Ovary (tissue), 3 donors: ENCODE measurements around the gene CLDN20.

ENCODE experiments used
- CTCF ChIP-seq, 3 donors: fragments of 450-650 bp in 2 of 3; fragments of 200-600 bp in 1 of 3; IDR thresholded peaks; one replicate each; pipeline versions ENCODE4 v1.5.1 to v1.8.0; 2016 to 2022; ENCODE audit warnings: antibody characterized with exemption in 3 of 3, mild to moderate bottlenecking in 1 of 3
- EP300 ChIP-seq: sonication (generic); formaldehyde crosslinking; IDR thresholded peaks from one replicate; pipeline ENCODE4 v1.6.1; 2017; ENCODE audit warnings: antibody characterized with exemption
- POLR2A ChIP-seq: fragments of 450-650 bp; IDR thresholded peaks from one replicate; pipeline ENCODE4 v1.6.1; 2017; ENCODE audit warnings: antibody characterized with exemption, mild to moderate bottlenecking, moderate library complexity
- donor health status: DM: no; HTN: no; CAD: no.

- TF ChIP-seq CTCF (IDR thresholded peaks at IDR 0.05): no peak
- TF ChIP-seq EP300: no peak
- no peak for TF ChIP-seq POLR2A
These were observed 51.1 kb downstream of the CLDN20 start for GRCh38 chr6:155314773-155315515.
